Fibroblast of pulmonary artery (primary cell): Measurements from ENCODE around the gene COL20A1.
"Not testable (repeated sequence)": the region's sequence is repeated elsewhere in the genome, so short reads cannot be mapped to it uniquely, and the experiment has no call there.

Experiments
- DNase-seq: peaks from one replicate; pipeline ENCODE4 v3.0.0-alpha.2; 2010; ENCODE audit warnings: low read depth
- H3K4me3 ChIP-seq: replicated peaks from 2 replicates; pipeline ENCODE4 v1.5.1; 2011; ENCODE audit warnings: low read depth, mild to moderate bottlenecking, control low read depth, low read length, moderate library complexity
- CTCF ChIP-seq: IDR thresholded peaks from 2 replicates; pipeline ENCODE4 v1.5.1; 2011; ENCODE audit warnings: mild to moderate bottlenecking, control low read depth, low read length, inconsistent platforms; ENCODE audit errors: missing control alignments

Gene COL20A1

GRCh38 chr20:63331741-63332400, 38.9 kb downstream of the COL20A1 start:
- no peak for TF ChIP-seq CTCF
- H3K4me3 ChIP-seq, result no peak overlapping the region
- no peak for DNase-seq

GRCh38 chr20:63332488-63333240, 39.7 kb downstream of the COL20A1 start:
- TF ChIP-seq CTCF, result no peak
- no peak overlapping the region for H3K4me3 ChIP-seq
- DNase-seq, result no peak

- DNase-seq, result no peak
- TF ChIP-seq CTCF, result no peak
- H3K4me3 ChIP-seq, result no peak overlapping the region
Measured at GRCh38 chr20:63333241-63333836, 40.4 kb downstream of the COL20A1 start.

- H3K4me3 ChIP-seq, result no peak overlapping the region
- TF ChIP-seq CTCF, result no peak
- no peak for DNase-seq
Measured at GRCh38 chr20:63334356-63334755, 41.4 kb downstream of the COL20A1 start.

GRCh38 chr20:63335060-63335459, 42.1 kb downstream of the COL20A1 start:
- DNase-seq, H3K4me3 ChIP-seq: not testable (repeated sequence)

- TF ChIP-seq CTCF, result no peak
- H3K4me3 ChIP-seq, result no peak overlapping the region
- no peak for DNase-seq
Measured at GRCh38 chr20:63335711-63336110, 42.7 kb downstream of the COL20A1 start.

GRCh38 chr20:63336232-63336752, 43.3 kb downstream of the COL20A1 start:
- DNase-seq, result no peak
- H3K4me3 ChIP-seq, result no peak overlapping the region
- no peak for TF ChIP-seq CTCF
